HG03103 (cell line): Measurements from ENCODE around the gene ASB13.
"Not testable (repeated sequence)": the region's sequence is repeated elsewhere in the genome, so short reads cannot be mapped to it uniquely, and the experiment has no call there.

ENCODE experiments used
- ATAC-seq: cut with Tn5 transposase; IDR thresholded peaks from one replicate; pipeline ENCODE4 v1.9.1; 2021; ENCODE audit warnings: low read depth; ENCODE audit not compliant: unreplicated experiment

ASB13 gene

DNA sequence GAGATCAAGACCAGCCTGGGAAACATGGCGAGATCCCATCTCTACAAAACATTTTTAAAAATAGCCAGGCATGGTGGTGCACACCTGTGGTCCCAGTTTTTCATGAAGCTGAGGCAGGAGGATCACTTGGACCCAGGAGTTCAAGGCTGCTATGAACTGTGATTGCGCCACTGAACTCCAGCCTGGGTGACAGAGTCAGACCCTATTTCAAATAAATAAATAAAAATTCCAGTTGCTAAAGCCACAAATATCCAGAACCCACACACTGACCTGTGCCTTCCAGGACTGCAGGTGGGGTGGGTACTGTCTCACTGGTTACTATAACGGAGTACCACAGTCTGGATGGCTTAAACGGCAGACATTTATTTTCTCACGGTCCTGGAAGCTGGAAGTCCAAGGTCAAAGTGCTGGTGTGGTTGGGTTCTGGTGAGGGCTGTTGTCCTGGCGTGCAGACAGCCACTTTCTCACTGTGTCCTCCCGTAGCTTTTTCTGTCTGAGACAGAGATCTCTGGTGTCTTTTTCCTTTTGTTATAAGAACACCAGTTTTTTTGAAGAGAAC is 38.8 kb downstream of the ASB13 start:
- no peak for ATAC-seq

DNA sequence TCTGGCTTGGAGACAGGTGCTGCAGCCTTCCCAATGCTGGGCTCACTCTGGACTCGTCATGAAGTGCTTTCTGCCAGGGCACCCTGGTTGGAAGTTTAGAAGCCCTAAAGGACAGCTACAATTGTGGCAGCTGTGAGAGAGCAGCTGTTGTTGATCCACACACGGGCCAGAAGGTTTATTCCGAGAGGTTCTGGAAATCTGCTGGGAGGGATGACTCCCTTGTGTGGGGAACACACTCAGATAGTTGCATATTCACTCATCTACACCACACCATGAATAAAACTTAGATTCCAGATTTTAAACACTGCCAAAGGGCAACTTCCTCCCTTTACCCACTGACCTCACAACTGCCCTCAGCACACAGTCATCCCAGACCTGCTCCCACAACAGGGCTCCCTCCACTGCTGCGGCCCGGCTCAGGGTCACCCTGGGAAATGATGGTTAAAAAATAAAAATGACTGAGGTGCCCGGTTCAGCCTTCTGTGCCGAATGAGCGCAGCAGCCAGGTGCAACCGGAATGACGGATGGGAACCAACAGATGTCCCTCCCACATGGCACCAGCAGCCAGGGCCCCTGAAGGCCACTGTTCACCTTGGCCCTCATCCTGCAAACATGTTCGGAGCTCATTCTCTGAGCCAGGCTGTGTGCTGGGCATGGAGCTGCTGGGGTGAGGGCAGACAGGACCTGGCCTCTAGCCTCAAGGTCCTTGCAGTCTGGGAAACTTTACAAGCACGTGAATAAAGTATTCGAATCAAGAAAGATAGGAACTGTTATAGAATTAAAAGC is 40.2 kb downstream of the ASB13 start:
- ATAC-seq, result no peak

DNA sequence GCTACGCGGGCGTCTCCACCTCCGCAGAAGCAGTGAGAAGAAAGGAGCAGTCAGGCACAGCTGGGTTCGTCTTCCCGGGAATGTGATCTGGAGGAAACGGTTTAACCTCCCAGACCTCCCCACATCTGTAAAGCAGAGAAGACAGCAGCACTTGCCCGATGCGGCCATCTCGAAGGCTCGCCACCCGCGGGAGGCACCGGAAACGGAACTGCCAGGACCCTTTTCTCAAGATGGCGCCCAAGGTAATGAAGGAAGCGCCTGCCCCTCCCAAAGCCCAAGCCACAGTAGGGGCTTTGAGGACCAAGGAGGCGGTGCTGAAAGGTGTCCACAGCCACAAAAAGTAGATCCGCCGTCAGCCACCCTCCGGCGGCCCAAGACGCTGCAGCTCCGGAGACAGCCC is 41.7 kb downstream of the ASB13 start:
- ATAC-seq, result no peak

DNA sequence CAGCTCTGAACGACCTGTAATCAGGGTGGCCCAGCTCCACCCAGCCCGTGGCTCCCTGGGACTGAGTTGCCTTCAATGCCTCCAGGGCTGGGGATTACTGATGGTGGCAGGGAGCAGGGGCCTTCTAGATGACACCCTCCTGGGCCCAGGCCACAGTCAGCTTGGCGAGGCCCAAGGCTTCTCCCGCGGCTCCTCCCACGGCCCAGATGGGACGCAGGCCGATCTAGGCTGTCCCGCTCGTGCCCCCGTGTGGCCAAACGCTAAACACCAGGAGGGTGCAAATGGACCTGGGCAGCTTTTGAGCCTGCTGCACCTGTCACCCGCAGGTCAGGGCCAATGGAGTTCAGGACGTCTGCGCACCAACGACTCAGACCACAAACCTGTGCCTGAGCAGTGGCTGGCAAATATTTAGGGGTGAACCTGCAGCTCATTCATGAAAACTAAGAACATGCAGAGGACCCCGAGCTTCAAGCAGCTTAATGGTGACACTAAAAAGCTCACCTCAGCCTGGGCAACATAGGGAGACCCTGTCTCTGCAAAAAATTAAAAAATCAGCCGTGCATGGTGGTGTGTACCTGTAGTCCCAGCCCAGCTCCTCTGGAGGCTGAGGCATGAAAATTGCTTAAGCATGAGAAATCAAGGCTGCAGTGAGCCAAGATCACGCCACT is 43.2 kb downstream of the ASB13 start:
- peak; percentile 83 for ATAC-seq

DNA sequence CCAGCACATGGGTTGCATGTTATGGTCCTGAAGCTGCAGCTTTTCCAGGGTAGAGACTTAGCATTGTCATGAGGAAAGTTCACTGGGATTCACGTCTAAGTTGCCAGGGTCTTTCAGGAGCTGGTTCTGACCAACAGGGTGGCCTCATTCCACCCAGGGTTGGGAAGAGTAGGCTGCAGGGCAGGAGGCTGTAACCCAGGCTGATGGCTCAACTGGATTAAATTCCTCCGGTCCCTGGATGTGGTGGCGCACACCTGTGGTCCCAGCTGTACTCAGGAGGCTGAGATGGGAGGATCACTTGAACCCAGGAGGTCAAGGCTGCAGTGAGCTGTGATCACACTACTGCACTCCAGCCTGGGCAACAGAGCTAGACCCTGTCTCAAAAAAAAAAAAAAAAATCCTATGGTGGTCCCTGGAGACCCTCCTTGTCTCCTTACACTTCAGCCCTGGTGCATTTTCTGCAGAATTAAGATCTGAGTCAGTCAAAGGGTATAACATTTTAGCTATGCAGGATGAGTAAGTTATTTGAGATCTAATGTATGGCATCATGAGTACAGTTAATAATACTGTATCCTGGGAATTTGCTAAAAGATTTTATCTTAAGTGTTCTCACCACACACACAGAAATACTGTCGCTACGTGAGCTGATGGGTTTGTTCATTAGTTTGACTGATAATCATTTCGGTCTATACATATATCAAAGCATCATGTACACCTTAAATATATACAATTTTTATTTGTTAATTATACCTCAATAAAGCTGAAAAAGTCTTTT is 44.0 kb downstream of the ASB13 start:
- no peak for ATAC-seq

DNA sequence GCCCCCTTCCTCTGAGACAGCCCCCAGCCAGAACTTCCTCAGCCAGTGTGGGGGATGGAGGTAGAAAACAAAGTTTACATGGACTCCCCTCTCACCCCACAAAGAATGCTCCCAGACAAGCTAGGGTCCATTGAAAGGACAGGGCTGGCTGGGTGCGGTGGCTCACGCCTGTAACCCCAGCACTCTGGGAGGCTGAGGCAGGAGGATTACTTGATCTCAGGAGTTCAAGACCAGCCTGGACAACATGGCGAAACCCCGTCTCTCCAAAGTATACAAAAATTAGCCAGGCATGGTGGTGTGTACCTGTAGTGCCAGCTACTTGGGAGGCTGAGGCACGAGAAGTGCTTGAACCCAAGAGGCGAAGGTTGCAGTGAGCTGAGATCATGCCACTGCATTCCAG is 45.0 kb downstream of the ASB13 start:
- not testable (repeated sequence) for ATAC-seq

DNA sequence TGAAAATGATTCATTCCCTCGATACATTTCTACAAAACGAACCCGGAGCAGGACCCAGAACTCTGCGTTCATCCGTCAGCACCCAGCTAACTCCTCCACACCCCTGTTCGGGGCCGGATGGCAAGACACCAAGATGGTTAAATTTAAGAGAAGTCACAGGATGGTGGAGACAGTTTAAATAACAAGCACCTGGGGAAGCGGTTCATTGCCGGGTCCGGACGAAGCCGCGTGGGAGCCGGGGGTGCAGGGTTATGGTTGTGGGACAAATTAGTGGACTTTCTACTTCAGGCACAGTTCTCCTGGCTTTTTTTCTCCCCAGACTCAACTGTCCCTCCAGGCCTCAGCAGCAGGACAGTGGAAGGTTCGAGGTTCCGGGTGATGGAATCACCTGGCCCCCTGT is 45.4 kb downstream of the ASB13 start:
- no peak for ATAC-seq

DNA sequence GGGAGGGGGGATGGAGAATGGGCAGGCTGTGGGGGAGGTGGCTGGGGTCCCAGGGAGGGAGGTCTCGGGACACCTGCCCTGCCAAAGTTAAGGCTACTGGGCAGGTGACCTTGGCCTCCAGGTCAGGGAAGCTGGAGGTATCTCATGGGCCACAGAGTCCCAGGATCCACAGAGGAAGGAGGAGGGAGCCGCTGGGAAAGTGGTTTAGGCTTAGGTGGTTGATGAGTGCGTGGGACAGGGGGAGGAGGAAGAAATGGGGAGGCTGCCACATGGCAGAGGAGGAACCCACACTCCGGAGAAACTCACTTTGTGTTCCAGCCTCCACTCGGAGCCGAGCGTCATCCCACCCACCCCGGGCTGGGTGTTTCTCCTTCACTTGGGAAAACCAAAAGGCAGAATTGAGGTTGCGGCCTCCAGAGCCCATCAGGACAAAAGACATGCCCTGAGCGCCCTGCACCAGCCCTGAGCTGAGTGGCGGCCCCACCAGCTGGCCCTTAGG is 46.1 kb downstream of the ASB13 start:
- ATAC-seq, result no peak

DNA sequence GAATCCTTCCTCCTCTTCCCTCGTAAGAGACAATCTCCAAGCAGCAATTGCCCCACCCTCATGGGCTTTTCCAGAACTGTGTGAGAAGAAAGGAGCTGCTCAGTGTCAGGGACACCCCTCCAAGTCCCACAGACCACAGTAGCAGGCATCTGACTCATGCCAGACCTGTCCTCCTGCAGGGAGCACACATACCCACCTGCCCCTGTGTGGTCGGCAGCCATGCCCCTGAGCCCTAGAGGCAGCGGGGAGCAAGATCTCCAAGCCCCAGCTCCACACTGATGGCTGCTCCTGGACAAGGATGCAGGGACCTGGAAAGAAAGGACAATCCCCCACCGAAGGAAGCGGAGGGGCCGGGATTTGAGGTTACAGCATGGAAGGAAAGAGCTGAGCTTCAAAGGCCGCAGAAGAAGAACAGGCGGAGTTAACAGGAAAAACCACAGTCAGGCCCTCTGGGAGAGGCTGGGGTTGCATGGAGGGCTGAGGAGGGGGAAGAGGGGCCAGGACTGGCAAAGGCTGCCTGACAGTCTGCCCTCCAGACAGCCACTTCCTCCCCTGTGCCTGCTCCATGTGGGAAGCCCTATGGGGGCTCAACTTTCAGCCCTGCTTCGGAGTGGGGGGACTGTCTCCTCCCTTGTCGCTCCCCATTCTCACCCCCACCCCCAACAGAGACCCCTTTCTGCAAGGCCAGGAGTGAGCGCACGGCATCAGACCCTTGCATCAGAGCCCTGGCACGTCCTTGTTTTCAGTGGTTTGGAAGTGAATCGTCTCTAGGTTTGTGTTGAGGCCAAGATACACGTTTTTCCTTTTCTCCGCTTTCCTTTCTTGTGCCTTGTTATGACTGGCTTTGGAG is 46.8 kb downstream of the ASB13 start:
- ATAC-seq, result no peak

DNA sequence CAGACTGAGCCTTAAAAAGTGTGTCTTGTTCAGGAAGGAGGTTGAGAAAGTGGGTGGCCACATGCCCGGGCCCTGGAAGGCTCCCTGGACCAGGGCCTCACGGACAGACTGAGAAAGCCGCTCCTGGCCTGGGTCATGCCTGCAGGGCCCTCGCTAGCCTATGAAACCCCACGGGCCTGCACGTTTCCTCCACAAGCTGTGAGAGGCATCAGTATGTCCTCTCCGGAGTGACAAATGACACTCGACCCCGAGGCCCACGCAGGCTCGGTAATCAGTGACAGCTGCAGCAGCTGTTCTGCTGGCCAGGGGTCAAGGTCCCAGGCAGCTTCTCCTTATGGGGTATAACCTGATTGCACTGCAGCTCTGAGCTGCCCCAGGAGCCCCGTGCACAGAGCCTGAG is 47.6 kb downstream of the ASB13 start:
- no peak for ATAC-seq

DNA sequence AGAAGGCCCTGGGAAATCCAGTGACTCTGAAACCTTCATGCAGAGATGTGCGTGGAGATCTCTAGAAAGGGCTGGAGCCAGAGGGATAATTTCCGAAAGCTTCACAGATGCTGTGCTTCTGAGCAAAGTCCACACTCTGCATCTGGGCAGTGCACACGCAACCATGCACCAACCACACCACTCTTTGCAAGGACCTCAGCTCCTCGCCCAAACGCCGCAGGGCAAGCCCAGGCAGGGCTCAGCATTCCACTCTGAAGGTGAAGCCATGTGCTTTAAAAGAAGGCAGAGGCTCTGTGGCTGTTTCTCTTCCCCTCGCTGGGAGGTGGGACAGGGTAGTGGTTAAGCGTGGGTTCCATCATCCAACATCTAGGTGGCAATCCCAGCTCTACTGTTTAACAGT is 48.4 kb downstream of the ASB13 start:
- ATAC-seq, result no peak

DNA sequence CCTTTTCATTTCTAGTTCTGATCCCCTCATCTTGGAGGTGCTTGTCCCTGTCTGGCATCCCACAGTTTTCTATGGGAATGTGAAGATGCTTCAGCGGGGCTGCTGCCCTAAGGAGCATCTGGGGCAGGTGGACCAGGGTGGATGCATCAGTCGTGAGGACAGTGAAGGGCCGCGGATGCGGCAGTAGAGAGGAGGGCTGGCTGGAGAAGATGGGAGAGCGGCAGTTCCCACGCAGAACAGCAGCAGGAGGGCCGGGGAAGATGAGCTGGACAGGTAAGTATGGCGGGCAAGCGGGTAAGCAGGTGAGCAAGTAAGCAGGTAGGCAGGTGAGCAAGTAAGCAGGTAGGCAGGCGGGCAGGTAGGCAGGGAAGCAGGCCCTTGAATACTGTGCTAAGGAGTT is 48.9 kb downstream of the ASB13 start:
- ATAC-seq, result no peak

DNA sequence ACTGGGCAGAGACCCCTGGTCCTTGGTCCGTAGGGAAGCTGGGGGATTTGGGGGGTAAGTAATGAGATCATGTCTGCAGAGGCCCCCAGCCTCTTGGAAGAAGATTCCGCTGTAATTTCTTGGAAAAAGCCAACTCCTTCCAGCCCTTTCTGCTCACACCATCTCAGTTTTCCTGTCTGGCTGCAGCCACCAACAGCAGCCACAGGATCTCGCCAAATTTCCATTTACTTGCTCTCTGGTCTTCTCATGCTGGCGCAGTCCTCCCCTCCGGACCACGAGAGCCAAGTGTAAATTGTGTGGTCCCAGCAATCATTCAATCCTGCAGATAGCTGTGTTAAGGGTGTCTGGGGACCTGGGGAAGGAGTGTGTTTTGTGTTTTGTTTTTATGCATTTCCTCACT is 49.6 kb downstream of the ASB13 start:
- ATAC-seq, result no peak

DNA sequence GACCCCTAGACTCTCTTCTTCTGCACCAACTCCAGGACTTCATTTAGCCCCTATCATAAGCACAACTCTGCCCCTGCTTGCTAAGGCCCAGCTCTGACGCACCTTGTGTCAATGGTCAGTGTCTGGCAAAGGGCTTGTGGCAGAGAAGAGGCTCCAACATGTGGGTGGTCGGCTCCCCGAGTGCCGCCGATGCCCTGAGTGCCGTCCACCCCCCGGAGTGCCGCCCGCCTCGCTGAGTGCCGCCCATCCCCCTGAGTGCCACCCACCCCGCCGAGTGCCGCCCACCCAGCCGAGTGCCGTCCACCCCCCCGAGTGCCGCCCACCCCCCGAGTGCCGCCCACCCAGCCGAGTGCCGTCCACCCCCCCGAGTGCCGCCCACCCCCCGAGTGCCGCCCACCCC is 50.3 kb downstream of the ASB13 start:
- no peak for ATAC-seq

DNA sequence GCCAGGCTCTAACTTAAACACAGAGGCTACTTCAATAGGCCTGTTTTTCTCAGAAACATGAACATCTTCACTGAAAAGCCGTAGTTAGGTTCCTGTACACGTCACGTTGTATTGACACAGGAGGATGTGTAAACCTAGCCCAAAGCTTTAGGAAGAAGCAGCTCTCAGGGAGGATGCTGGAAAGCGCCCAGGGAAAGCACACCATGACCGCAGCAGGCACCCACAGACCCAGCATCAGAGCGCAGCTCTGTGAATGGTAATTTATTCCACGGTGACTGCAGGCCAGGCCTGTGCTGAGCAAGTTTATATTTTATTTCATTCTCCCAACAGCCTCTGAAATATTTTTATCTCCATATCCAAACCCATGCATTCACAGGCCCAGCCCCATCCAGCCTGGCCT is 51.1 kb downstream of the ASB13 start:
- no peak for ATAC-seq

DNA sequence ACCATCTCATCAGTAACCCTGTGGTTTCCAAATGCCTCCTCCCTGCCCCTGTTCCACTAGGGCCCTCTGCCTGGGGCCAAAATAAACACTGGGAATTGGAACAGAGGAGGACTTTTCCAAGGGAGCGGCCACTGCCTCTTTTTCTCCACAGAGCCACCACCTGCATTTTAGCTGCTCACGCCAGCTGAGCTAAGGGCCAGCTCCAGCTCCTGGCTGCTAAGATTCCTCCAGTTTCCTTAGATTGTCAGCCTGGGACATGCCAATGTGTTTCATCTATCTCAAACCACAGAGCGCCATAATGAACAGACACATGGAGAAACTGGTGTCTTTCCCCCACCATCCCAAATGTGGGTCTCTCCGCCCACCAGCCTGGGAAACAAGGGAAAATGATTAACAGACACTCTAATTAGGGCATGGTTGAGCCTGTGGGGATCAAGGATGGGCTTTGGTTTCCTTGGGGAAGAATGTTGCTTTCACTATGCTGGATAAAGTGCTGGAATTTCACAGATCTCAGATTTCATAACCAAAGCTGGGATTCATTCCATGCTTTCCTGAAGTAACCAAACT is 52.2 kb downstream of the ASB13 start:
- no peak for ATAC-seq

DNA sequence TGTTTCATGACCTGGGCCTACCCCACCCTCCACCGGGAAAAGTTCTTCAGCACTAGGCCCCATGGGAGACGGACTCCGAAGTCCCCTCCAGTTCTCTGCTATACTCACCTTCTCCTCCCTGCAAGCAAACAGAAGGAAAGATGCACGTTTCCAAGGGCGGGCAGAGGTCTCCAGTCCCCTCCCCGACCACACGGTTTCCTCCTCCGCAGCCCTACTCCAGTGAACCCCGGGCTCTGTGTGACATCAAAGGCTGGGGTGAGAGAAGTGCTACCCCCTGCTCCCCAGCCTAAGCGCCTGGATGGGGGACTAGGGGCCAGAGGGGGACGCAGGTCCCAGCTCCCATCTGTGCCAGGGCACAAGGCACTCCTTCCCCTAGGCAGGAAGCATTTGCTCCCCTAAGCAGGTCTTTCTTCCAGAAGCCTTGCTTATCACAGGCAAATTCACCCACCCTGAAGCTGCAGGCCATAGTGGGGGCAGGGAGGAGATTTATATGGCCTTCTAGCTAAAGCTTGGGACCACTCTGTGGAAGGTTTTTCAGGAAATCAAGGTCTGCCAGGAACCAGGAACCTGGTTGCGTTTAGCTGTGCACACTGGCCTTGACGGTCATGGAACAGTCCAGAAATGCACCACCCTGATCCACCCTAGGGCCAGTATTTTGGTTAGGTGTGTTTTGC is 52.8 kb downstream of the ASB13 start:
- ATAC-seq, result no peak

DNA sequence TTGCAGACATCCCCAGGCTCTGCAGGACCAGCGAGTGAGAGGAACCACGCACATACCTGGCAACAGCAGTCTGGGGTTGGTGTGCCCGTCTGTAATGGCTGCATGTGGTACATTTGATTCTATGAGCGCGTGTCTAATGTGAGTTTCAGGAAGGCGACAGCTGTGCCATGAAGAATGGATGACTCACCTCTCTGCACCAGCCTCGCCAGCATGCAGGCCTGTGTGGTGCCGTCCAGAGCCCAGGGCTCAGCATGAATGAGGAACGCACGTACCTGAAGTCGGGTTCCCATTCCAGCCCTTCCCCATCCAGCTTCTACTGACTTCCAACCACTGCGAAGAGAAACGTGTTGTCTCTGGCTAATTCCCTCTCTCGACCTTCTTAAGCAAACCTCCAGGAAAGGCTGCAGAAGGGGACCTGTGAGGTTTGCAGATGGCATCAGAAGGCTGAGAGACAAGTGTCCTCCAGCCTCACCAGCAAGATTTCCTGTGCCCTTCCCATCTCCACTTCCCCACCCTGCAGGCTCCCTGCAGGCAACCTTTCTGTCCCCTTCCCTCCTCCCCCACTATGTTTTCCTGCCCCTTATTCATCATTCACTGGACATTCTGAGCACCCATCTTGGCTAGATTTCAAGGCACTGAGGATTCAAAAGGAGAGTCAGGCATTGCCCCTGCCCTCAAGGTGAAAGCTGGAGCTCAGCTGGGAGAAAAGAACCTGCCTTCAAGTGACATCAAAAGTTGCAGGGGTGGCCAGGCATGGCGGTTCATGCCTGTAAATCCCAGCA is 54.3 kb downstream of the ASB13 start:
- ATAC-seq, result no peak
